GM19238 (cell line): ENCODE results near the gene SCAF11.
A peak's percentile ranks its signal among the peaks of the same experiment; 100 is the strongest.
"Not testable (repeated sequence)": the region's sequence is repeated elsewhere in the genome, so short reads cannot be mapped to it uniquely, and the experiment has no call there.

Source experiments
- DNase-seq: peaks from one replicate; pipeline ENCODE4 v3.0.0; 2011; ENCODE audit warnings: low spot score; ENCODE audit not compliant: insufficient read length

Gene SCAF11

GRCh38 chr12:45990468-45991283, at the start of gene SCAF11:
Gene SCAF11, minus strand, starts transcription at chr12:45990574. Its CDS starts 26,407 bp downstream, at chr12:45964167.
- DNase-seq, result peak; percentile 77

GRCh38 chr12:46037066-46037465, 46.7 kb upstream of the SCAF11 start:
- DNase-seq, result not testable (repeated sequence)

GRCh38 chr12:46027172-46027571, 36.8 kb upstream of the SCAF11 start:
- no peak for DNase-seq

- no peak for DNase-seq
Observed at GRCh38 chr12:46024099-46024498, 33.7 kb upstream of the SCAF11 start.

- no peak for DNase-seq
Observed at GRCh38 chr12:46020768-46021167, 30.4 kb upstream of the SCAF11 start.

- DNase-seq, result not testable (repeated sequence)
Observed at GRCh38 chr12:46018712-46019111, 28.3 kb upstream of the SCAF11 start.

GRCh38 chr12:46017866-46018375, 27.5 kb upstream of the SCAF11 start:
- not testable (repeated sequence) for DNase-seq

GRCh38 chr12:46005823-46006222, 15.4 kb upstream of the SCAF11 start:
- no peak for DNase-seq

GRCh38 chr12:46005151-46005797, 14.9 kb upstream of the SCAF11 start:
- no peak for DNase-seq

GRCh38 chr12:46004715-46005114, 14.3 kb upstream of the SCAF11 start:
- no peak for DNase-seq

- not testable (repeated sequence) for DNase-seq
Observed at GRCh38 chr12:46000076-46000475, 9.7 kb upstream of the SCAF11 start.

GRCh38 chr12:45994736-45995135, 4.4 kb upstream of the SCAF11 start:
- no peak for DNase-seq

GRCh38 chr12:45991284-45992249, 1.2 kb upstream of the SCAF11 start:
- peak; percentile 47 for DNase-seq

- DNase-seq, result peak; percentile 11
Observed at GRCh38 chr12:45989721-45990467, 480 bp downstream of the SCAF11 start.

- no peak for DNase-seq
Observed at GRCh38 chr12:45989287-45989686, 1.1 kb downstream of the SCAF11 start.

- no peak for DNase-seq
Observed at GRCh38 chr12:45988264-45988663, 2.1 kb downstream of the SCAF11 start.

- no peak for DNase-seq
Observed at GRCh38 chr12:45987340-45987727, 3.0 kb downstream of the SCAF11 start.

GRCh38 chr12:45986641-45987339, 3.6 kb downstream of the SCAF11 start:
- no peak for DNase-seq

- DNase-seq, result no peak
Observed at GRCh38 chr12:45981075-45981837, 9.1 kb downstream of the SCAF11 start.
